NOMO-1 (cell line): ENCODE measurements around the gene CEMIP.
A peak's percentile ranks its signal among the peaks of the same experiment; 100 is the strongest.
"Not testable (repeated sequence)": the region's sequence is repeated elsewhere in the genome, so short reads cannot be mapped to it uniquely, and the experiment has no call there.

Experiments
- DNase-seq, 2 experiments: peaks; one replicate each; lab custom pipeline; 2025; ENCODE audit not compliant: unreplicated experiment in 2 of 2; lab: John Stamatoyannopoulos, UW

CEMIP gene

GRCh38 chr15:80755885-80756284 lies 23.3 kb upstream of the CEMIP start:
- DNase-seq = no peak

GRCh38 chr15:80758130-80758745 lies 20.9 kb upstream of the CEMIP start:
- DNase-seq = no peak

- DNase-seq = no peak
Measured at GRCh38 chr15:80760960-80761359, 18.2 kb upstream of the CEMIP start.

- DNase-seq = no peak
Measured at GRCh38 chr15:80761754-80762153, 17.4 kb upstream of the CEMIP start.

- DNase-seq = not testable (repeated sequence)
Measured at GRCh38 chr15:80763235-80763634, 15.9 kb upstream of the CEMIP start.

GRCh38 chr15:80764535-80764934 lies 14.6 kb upstream of the CEMIP start:
- no peak for DNase-seq

- no peak for DNase-seq
Measured at GRCh38 chr15:80766275-80766674, 12.9 kb upstream of the CEMIP start.

- no peak for DNase-seq
Measured at GRCh38 chr15:80768158-80768557, 11.0 kb upstream of the CEMIP start.

- no peak for DNase-seq
Measured at GRCh38 chr15:80769153-80769828, 9.9 kb upstream of the CEMIP start.

GRCh38 chr15:80769829-80770705 lies 9.1 kb upstream of the CEMIP start:
- no peak for DNase-seq

- DNase-seq = no peak
Measured at GRCh38 chr15:80773122-80773551, 6.0 kb upstream of the CEMIP start.

- DNase-seq = no peak
Measured at GRCh38 chr15:80773792-80774352, 5.3 kb upstream of the CEMIP start.

GRCh38 chr15:80774486-80774885 lies 4.7 kb upstream of the CEMIP start:
- peak in 1 of 2 experiments; percentile 13 for DNase-seq

GRCh38 chr15:80775338-80775737 lies 3.8 kb upstream of the CEMIP start:
- DNase-seq = no peak

- peak; percentile 10 to 31 for DNase-seq
Measured at GRCh38 chr15:80776420-80777045, 2.6 kb upstream of the CEMIP start.

- DNase-seq = peak; percentile 85 to 99
Measured at GRCh38 chr15:80777137-80777536, 2.0 kb upstream of the CEMIP start.

GRCh38 chr15:80777826-80778620 lies 1.1 kb upstream of the CEMIP start:
- peak in 1 of 2 experiments; percentile 19 for DNase-seq

GRCh38 chr15:80778621-80778963 lies 578 bp upstream of the CEMIP start:
- no peak for DNase-seq

- DNase-seq = no peak
Measured at GRCh38 chr15:80779658-80780415, 667 bp downstream of the CEMIP start.
